OCI-LY1 (cell line): ENCODE measurements around the gene MYADML2.

Source experiments
- H2AFZ ChIP-seq: fragments of 200-600 bp; sonication (generic), shearing (Covaris generic); 2 replicates; pipeline ENCODE4 v1.6.0; 2014; ENCODE audit warnings: antibody characterized with exemption, mild to moderate bottlenecking, low read length
- H3F3A ChIP-seq: fragments of 200-600 bp; sonication (generic), shearing (Covaris generic); 2 replicates; pipeline ENCODE4 v1.6.0; 2014; ENCODE audit warnings: mild to moderate bottlenecking, antibody characterized with exemption, low read length, moderate library complexity; ENCODE audit not compliant: insufficient read depth
- H3K27ac ChIP-seq: fragments of 200-600 bp; sonication (generic); 2 replicates; pipeline ENCODE4 v1.5.1; 2014; ENCODE audit warnings: low read length, mixed run types, mild to moderate bottlenecking, low read depth; ENCODE audit not compliant: poor library complexity, severe bottlenecking
- H3K27me3 ChIP-seq: fragments of 200-600 bp; sonication (generic); 2 replicates; pipeline ENCODE4 v1.6.0; 2014; ENCODE audit warnings: antibody characterized with exemption, mild to moderate bottlenecking, low read length, moderate library complexity; ENCODE audit not compliant: insufficient read depth
- H3K36me3 ChIP-seq: fragments of 200-600 bp; sonication (generic); 2 replicates; pipeline ENCODE4 v1.6.1; 2014; ENCODE audit warnings: mild to moderate bottlenecking, antibody characterized with exemption, low read length, moderate library complexity, mixed read lengths; ENCODE audit not compliant: insufficient read depth
- H3K4me1 ChIP-seq: fragments of 200-600 bp; sonication (generic); 2 replicates; pipeline ENCODE4 v1.5.1; 2014; ENCODE audit warnings: mild to moderate bottlenecking, low read length, moderate library complexity; ENCODE audit not compliant: insufficient read depth, severe bottlenecking
- H3K4me2 ChIP-seq: fragments of 200-600 bp; sonication (generic), shearing (Covaris generic); 2 replicates; pipeline ENCODE4 v1.6.1; 2014; ENCODE audit warnings: low read length
- H3K4me3 ChIP-seq: fragments of 200-600 bp; sonication (generic); 2 replicates; pipeline ENCODE4 v1.5.1; 2014; ENCODE audit warnings: low read length, low read depth, mild to moderate bottlenecking, mixed read lengths; ENCODE audit not compliant: poor library complexity, severe bottlenecking
- H3K79me2 ChIP-seq: fragments of 200-600 bp; shearing (Covaris generic); 2 replicates; pipeline ENCODE4 v1.6.1; 2016; ENCODE audit warnings: mixed run types, low read length, mixed read lengths; ENCODE audit not compliant: insufficient read depth
- H3K9ac ChIP-seq: fragments of 200-600 bp; sonication (generic), shearing (Covaris generic); 2 replicates; pipeline ENCODE4 v1.6.1; 2014; ENCODE audit warnings: mild to moderate bottlenecking, low read length, mixed read lengths
- H3K9me2 ChIP-seq: fragments of 200-600 bp; sonication (generic), shearing (Covaris generic); 2 replicates; pipeline ENCODE4 v1.6.1; 2014; ENCODE audit warnings: low read depth, mild to moderate bottlenecking, low read length, mixed read lengths
- H3K9me3 ChIP-seq: fragments of 200-600 bp; shearing (Covaris generic); 2 replicates; pipeline ENCODE4 v1.6.1; 2014; ENCODE audit warnings: low read length, mixed read lengths
- H4K20me1 ChIP-seq: fragments of 200-600 bp; sonication (generic), shearing (Covaris generic); 2 replicates; pipeline ENCODE4 v1.6.0; 2016; ENCODE audit warnings: mild to moderate bottlenecking, low read length; ENCODE audit not compliant: insufficient read depth
- CTCF ChIP-seq: fragments of 200-600 bp; sonication (generic), shearing (Covaris generic); IDR thresholded peaks from 2 replicates; pipeline ENCODE4 v1.5.1; 2017; ENCODE audit warnings: mild to moderate bottlenecking, antibody characterized with exemption, low read length, moderate library complexity, mixed read lengths
- EZH2 ChIP-seq: fragments of 200-600 bp; sonication (generic), shearing (Covaris generic); IDR thresholded peaks from 2 replicates; pipeline ENCODE4 v1.8.0; 2017; ENCODE audit warnings: borderline replicate concordance, mixed run types, mild to moderate bottlenecking, antibody characterized with exemption, low read length, moderate library complexity, mixed read lengths

Gene MYADML2

DNA sequence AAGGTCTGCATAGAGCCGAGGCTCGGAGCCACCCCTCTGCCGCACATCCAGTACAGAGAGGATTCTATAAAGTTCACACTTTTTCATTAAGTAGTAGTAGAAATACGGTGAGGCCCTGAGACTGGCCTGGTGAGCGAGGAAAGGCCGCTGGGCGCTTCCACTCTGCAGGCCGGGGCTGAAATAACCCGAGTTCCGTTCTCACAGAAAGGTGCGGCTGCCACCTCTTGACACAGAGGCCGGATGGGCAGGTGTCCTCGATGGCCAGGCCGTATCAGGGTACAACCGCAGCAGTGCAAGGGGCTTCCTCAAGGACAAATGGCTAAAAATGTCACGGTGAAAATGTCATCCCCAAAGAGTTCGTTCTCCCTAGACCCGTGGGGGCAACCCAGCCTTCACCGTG lies 35.1 kb downstream of the MYADML2 start:
- peaks cover 64% of the 10 kb centered on the region for H3K36me3 ChIP-seq
- peaks cover 26% of the 10 kb centered on the region for H3K4me1 ChIP-seq
- H3F3A ChIP-seq = no peaks in the 10 kb centered on the region
- no peaks in the 10 kb centered on the region for H3K9me3 ChIP-seq
- no peak overlapping the region for H3K9ac ChIP-seq
- no peaks in the 10 kb centered on the region for H4K20me1 ChIP-seq
- no peak overlapping the region for H2AFZ ChIP-seq
- no peaks in the 10 kb centered on the region for H3K9me2 ChIP-seq
- H3K79me2 ChIP-seq = no peaks in the 10 kb centered on the region
- no peak overlapping the region for H3K27ac ChIP-seq
- no peaks in the 10 kb centered on the region for H3K27me3 ChIP-seq
- H3K4me3 ChIP-seq = no peak overlapping the region
- TF ChIP-seq CTCF (no peak), EZH2 (no peak)
- H3K4me2 ChIP-seq = peak overlapping the region; percentile 41; the same call in 1 of the 2 replicates

GRCh38 chr17:81911277-81911961 lies 35.6 kb downstream of the MYADML2 start, which contains the start of gene PCYT2:
PCYT2 (minus strand) TSS chr17:81911399; CDS start chr17:81911355, 44 bp downstream.
- no peak within 1 kb of the TSS for H2AFZ ChIP-seq
- peaks cover 20% of the 10 kb centered on the region for H3K4me1 ChIP-seq
- H3K36me3 ChIP-seq = peaks cover 67% of the 10 kb centered on the region
- H3K9ac ChIP-seq = peak within 1 kb of the TSS; percentile 74
- peak within 1 kb of the TSS; percentile 79 for H3K4me3 ChIP-seq
- peak within 1 kb of the TSS; percentile 96 for H3K4me2 ChIP-seq
- no peaks in the 10 kb centered on the region for H3F3A ChIP-seq
- H3K27me3 ChIP-seq = no peaks in the 10 kb centered on the region
- H4K20me1 ChIP-seq = no peaks in the 10 kb centered on the region
- H3K9me3 ChIP-seq = no peaks in the 10 kb centered on the region
- H3K9me2 ChIP-seq = no peaks in the 10 kb centered on the region
- TF ChIP-seq EZH2 (no peak), CTCF (peak; percentile 35; the same call in 1 of the 2 replicates)
- no peaks in the 10 kb centered on the region for H3K79me2 ChIP-seq
- H3K27ac ChIP-seq = peak within 1 kb of the TSS; percentile 1

- no peaks in the 10 kb centered on the region for H3F3A ChIP-seq
- H3K9me3 ChIP-seq = no peaks in the 10 kb centered on the region
- H3K27me3 ChIP-seq = no peaks in the 10 kb centered on the region
- peaks cover 16% of the 10 kb centered on the region for H3K4me1 ChIP-seq
- no peaks in the 10 kb centered on the region for H4K20me1 ChIP-seq
- no peak overlapping the region for H2AFZ ChIP-seq
- H3K79me2 ChIP-seq = no peaks in the 10 kb centered on the region
- H3K4me3 ChIP-seq = peak overlapping the region; percentile 79
- no peak for TF ChIP-seq CTCF
- TF ChIP-seq EZH2 = no peak
- peaks cover 69% of the 10 kb centered on the region for H3K36me3 ChIP-seq
- no peaks in the 10 kb centered on the region for H3K9me2 ChIP-seq
- H3K4me2 ChIP-seq = peak overlapping the region; percentile 96
- H3K27ac ChIP-seq = no peak overlapping the region
- peak overlapping the region; percentile 74 for H3K9ac ChIP-seq
Observed at GRCh38 chr17:81910840-81911276, 36.2 kb downstream of the MYADML2 start.
